Neuron (in vitro differentiated cells): Measurements from ENCODE around the gene GSTM1.
A peak's percentile ranks its signal among the peaks of the same experiment; 100 is the strongest.

ENCODE experiments used
- H2AFZ ChIP-seq: one replicate; pipeline ENCODE4 v1.6.1; 2013; ENCODE audit warnings: low read depth, mild to moderate bottlenecking, inconsistent platforms, low read length, moderate library complexity
- H3K27me3 ChIP-seq: one replicate; pipeline ENCODE4 v1.6.1; 2013; ENCODE audit warnings: low read length; ENCODE audit not compliant: insufficient read depth
- H3K36me3 ChIP-seq: one replicate; pipeline ENCODE4 v1.6.1; 2013; ENCODE audit warnings: low read length; ENCODE audit not compliant: insufficient read depth
- H3K4me1 ChIP-seq: one replicate; pipeline ENCODE4 v1.6.1; 2013; ENCODE audit warnings: low read length; ENCODE audit not compliant: insufficient read depth
- H3K4me3 ChIP-seq: 2 replicates; pipeline ENCODE4 v1.5.1; 2013; ENCODE audit warnings: mild to moderate bottlenecking, low read length, moderate library complexity
- H3K9me3 ChIP-seq: one replicate; pipeline ENCODE4 v1.6.1; 2013; ENCODE audit warnings: low read length

GSTM1 gene

GRCh38 chr1:109687641-109688499 lies at the start of gene GSTM1:
Gene GSTM1, plus strand, starts transcription at chr1:109687817. Its CDS starts 57 bp downstream, at chr1:109687874.
- H3K9me3 ChIP-seq, result no peaks in the 10 kb centered on the region
- H3K4me3 ChIP-seq, result peak within 1 kb of the TSS; percentile 56
- no peaks in the 10 kb centered on the region for H3K27me3 ChIP-seq
- peak within 1 kb of the TSS; percentile 26 for H2AFZ ChIP-seq
- no peaks in the 10 kb centered on the region for H3K4me1 ChIP-seq
- no peaks in the 10 kb centered on the region for H3K36me3 ChIP-seq

- no peak overlapping the region for H2AFZ ChIP-seq
- no peaks in the 10 kb centered on the region for H3K9me3 ChIP-seq
- no peak overlapping the region for H3K4me3 ChIP-seq
- no peaks in the 10 kb centered on the region for H3K36me3 ChIP-seq
- no peaks in the 10 kb centered on the region for H3K27me3 ChIP-seq
- H3K4me1 ChIP-seq, result peaks cover 9% of the 10 kb centered on the region
Observed at GRCh38 chr1:109639063-109639840, 48.4 kb upstream of the GSTM1 start.

- Histone ChIP-seq H2AFZ (no peak overlapping the region), H3K27me3 (no peaks in the 10 kb centered on the region), H3K36me3 (no peaks in the 10 kb centered on the region), H3K4me1 (peaks cover 9% of the 10 kb centered on the region), H3K9me3 (peaks cover 2% of the 10 kb centered on the region), H3K4me3 (no peak overlapping the region)
Observed at GRCh38 chr1:109639841-109640184, 47.8 kb upstream of the GSTM1 start.

- Histone ChIP-seq H3K4me1 (peaks cover 9% of the 10 kb centered on the region), H3K4me3 (no peak overlapping the region), H3K27me3 (no peaks in the 10 kb centered on the region), H2AFZ (no peak overlapping the region), H3K9me3 (peaks cover 2% of the 10 kb centered on the region), H3K36me3 (no peaks in the 10 kb centered on the region)
Observed at GRCh38 chr1:109640285-109640865, 47.2 kb upstream of the GSTM1 start.

GRCh38 chr1:109641078-109641740 lies 46.4 kb upstream of the GSTM1 start:
- Histone ChIP-seq H3K4me1 (peaks cover 9% of the 10 kb centered on the region), H3K4me3 (no peak overlapping the region), H3K9me3 (peaks cover 2% of the 10 kb centered on the region), H3K27me3 (no peaks in the 10 kb centered on the region), H2AFZ (no peak overlapping the region), H3K36me3 (no peaks in the 10 kb centered on the region)

GRCh38 chr1:109641861-109642260 lies 45.8 kb upstream of the GSTM1 start:
- Histone ChIP-seq H3K9me3 (peaks cover 2% of the 10 kb centered on the region), H3K4me3 (no peak overlapping the region), H3K27me3 (no peaks in the 10 kb centered on the region), H3K4me1 (peaks cover 9% of the 10 kb centered on the region), H2AFZ (no peak overlapping the region), H3K36me3 (no peaks in the 10 kb centered on the region)

GRCh38 chr1:109642626-109643025 lies 45.0 kb upstream of the GSTM1 start:
- Histone ChIP-seq H3K27me3 (no peaks in the 10 kb centered on the region), H3K36me3 (no peaks in the 10 kb centered on the region), H2AFZ (no peak overlapping the region), H3K4me3 (no peak overlapping the region), H3K9me3 (peaks cover 2% of the 10 kb centered on the region), H3K4me1 (peaks cover 9% of the 10 kb centered on the region)

- Histone ChIP-seq H3K9me3 (peaks cover 2% of the 10 kb centered on the region), H3K27me3 (no peaks in the 10 kb centered on the region), H3K4me1 (peaks cover 9% of the 10 kb centered on the region), H3K36me3 (no peaks in the 10 kb centered on the region), H3K4me3 (no peak overlapping the region), H2AFZ (no peak overlapping the region)
Observed at GRCh38 chr1:109643385-109644230, 44.0 kb upstream of the GSTM1 start.

- Histone ChIP-seq H3K9me3 (peaks cover 2% of the 10 kb centered on the region), H3K4me1 (peaks cover 6% of the 10 kb centered on the region), H3K4me3 (no peak overlapping the region), H2AFZ (no peak overlapping the region), H3K36me3 (no peaks in the 10 kb centered on the region), H3K27me3 (no peaks in the 10 kb centered on the region)
Observed at GRCh38 chr1:109644670-109645069, 42.9 kb upstream of the GSTM1 start.

GRCh38 chr1:109649491-109649914 lies 38.1 kb upstream of the GSTM1 start:
- Histone ChIP-seq H2AFZ (no peak overlapping the region), H3K4me3 (no peak overlapping the region), H3K36me3 (no peaks in the 10 kb centered on the region), H3K9me3 (peaks cover 1% of the 10 kb centered on the region), H3K27me3 (no peaks in the 10 kb centered on the region), H3K4me1 (no peaks in the 10 kb centered on the region)

- H3K4me1 ChIP-seq, result peaks cover 5% of the 10 kb centered on the region
- H2AFZ ChIP-seq, result no peak overlapping the region
- H3K4me3 ChIP-seq, result no peak overlapping the region
- no peaks in the 10 kb centered on the region for H3K27me3 ChIP-seq
- H3K36me3 ChIP-seq, result no peaks in the 10 kb centered on the region
- H3K9me3 ChIP-seq, result no peaks in the 10 kb centered on the region
Observed at GRCh38 chr1:109650609-109651008, 37.0 kb upstream of the GSTM1 start.

GRCh38 chr1:109652402-109652801 lies 35.2 kb upstream of the GSTM1 start:
- no peaks in the 10 kb centered on the region for H3K27me3 ChIP-seq
- H2AFZ ChIP-seq, result no peak overlapping the region
- H3K4me3 ChIP-seq, result no peak overlapping the region
- H3K36me3 ChIP-seq, result no peaks in the 10 kb centered on the region
- peaks cover 7% of the 10 kb centered on the region for H3K4me1 ChIP-seq
- no peaks in the 10 kb centered on the region for H3K9me3 ChIP-seq
